Measurements from ENCODE around the gene FH.

GRCh38 chr1:241551759-241552638 lies 32.4 kb upstream of the FH start:
- TF ChIP-seq CTCF (IDR thresholded peaks at IDR 0.05; ENCODE audit: low read depth, low read length) (no peak), EZH2phosphoT487 (IDR thresholded peaks at IDR 0.05; ENCODE audit: low read depth) (no peak)

Data from OCI-LY3 (cell line).